ENCODE measurements around the gene ONECUT3.

Gene ONECUT3

DNA sequence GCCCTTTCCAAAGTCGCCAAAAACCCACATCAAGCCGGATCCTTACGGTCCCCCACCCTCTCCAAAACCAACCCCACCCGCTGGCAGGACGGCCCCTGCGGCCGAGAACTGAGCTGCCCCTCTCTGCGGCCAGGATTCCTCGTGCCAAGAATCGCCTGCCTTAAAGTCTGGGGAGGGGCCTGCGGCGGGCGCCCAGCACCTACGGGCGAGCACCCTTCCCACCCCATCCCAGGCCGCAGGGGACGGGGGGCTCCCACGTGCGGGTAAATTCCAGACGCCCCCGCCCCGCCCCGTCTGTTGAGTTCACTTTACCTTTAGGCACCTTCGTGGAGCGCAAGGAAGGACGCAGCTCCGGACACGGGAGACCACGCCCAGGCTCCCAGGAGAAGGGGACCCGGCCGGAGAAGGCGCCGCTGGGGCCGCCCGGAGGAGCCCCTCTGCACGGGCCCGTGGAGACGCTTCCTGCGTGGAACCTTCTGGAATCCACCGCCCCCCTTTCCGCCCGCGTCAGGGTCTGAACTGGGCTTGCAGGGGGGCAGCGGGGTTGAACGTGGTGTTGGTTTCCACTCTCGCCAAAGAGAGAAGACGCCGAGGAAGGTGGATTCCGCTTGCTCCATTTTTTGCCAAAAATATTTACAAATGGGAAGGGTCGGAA is 22.8 kb downstream of the ONECUT3 start:
- TF ChIP-seq, protein P1, sequence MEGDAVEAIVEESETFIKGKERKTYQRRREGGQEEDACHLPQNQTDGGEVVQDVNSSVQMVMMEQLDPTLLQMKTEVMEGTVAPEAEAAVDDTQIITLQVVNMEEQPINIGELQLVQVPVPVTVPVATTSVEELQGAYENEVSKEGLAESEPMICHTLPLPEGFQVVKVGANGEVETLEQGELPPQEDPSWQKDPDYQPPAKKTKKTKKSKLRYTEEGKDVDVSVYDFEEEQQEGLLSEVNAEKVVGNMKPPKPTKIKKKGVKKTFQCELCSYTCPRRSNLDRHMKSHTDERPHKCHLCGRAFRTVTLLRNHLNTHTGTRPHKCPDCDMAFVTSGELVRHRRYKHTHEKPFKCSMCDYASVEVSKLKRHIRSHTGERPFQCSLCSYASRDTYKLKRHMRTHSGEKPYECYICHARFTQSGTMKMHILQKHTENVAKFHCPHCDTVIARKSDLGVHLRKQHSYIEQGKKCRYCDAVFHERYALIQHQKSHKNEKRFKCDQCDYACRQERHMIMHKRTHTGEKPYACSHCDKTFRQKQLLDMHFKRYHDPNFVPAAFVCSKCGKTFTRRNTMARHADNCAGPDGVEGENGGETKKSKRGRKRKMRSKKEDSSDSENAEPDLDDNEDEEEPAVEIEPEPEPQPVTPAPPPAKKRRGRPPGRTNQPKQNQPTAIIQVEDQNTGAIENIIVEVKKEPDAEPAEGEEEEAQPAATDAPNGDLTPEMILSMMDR (conservative IDR thresholded peaks at IDR 0.05) = no peak
- no peak for TF ChIP-seq ZFX (IDR thresholded peaks at IDR 0.05)
- no peak overlapping the region for H3K27ac ChIP-seq

DNA sequence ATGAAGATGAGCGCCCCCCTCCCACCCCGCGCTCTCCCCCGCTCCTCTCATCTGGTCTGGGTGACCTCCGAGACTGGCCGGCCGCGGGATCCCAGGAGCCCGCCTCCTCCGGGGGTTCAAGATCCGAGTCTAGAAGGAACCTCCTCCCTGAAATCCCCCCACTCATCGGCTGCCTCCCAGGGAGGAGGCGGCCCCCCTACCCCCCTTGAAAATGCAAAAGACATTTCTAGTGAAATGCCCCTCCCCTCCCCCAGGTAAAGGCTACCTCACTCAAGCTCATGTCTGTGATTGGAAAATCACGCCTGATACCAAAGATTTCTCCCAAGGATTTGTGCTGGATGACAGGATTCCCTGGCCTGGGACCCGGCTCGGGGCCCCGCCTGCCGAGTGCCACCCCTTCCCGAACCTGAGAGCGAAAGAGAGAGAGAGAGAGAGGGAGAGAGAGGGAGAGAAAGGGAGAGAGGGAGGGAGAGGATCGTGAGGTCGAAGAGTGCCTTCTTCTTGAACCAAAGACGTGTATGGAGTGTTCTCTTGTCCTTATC is 23.4 kb downstream of the ONECUT3 start:
- TF ChIP-seq ZFX (IDR thresholded peaks at IDR 0.05) = no peak
- TF ChIP-seq, protein P1 (conservative IDR thresholded peaks at IDR 0.05) = no peak
- no peak overlapping the region for H3K27ac ChIP-seq

DNA sequence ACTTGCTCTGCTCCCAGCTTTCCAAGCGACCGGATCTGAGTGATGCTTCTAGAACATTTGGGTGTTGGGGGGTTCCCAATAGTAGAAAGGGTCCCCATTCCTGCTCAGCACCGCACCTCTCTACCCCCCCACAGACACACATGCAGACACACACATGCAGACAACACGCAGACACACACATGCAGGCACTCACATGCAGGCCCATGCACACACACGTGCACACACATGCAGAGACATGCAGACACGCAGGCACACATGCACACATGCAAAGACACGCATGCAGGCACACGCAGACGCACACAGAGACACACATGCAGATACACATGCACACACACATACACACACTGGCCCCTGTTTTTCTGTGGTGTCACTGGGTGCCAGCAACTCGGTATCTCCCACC is 23.8 kb downstream of the ONECUT3 start:
- TF ChIP-seq, protein P1 (conservative IDR thresholded peaks at IDR 0.05) = no peak
- no peak for TF ChIP-seq ZFX (IDR thresholded peaks at IDR 0.05)
- no peak overlapping the region for H3K27ac ChIP-seq

DNA sequence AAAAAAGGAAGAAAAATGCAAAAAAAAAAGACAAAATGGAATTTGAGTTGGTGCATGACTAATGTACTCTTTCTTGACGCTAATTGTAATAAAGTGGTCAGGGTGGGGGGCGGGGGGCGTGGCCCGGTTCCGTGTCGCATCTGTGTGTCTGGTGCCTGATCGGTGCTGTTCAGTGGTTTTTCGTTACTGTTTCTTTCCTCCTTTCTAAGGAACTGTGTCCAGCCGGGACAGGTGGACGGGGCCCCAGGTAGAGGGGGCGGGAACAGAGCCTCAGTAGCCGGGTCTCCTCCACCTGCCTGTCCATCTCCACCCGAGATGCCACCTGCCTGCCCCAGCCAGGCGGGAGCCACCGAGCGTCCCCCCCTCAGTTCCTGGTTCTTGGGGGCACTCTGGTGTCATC is 26.3 kb downstream of the ONECUT3 start:
- TF ChIP-seq ZFX (IDR thresholded peaks at IDR 0.05) = no peak
- TF ChIP-seq, protein P1 (conservative IDR thresholded peaks at IDR 0.05) = no peak
- H3K27ac ChIP-seq = no peak overlapping the region

DNA sequence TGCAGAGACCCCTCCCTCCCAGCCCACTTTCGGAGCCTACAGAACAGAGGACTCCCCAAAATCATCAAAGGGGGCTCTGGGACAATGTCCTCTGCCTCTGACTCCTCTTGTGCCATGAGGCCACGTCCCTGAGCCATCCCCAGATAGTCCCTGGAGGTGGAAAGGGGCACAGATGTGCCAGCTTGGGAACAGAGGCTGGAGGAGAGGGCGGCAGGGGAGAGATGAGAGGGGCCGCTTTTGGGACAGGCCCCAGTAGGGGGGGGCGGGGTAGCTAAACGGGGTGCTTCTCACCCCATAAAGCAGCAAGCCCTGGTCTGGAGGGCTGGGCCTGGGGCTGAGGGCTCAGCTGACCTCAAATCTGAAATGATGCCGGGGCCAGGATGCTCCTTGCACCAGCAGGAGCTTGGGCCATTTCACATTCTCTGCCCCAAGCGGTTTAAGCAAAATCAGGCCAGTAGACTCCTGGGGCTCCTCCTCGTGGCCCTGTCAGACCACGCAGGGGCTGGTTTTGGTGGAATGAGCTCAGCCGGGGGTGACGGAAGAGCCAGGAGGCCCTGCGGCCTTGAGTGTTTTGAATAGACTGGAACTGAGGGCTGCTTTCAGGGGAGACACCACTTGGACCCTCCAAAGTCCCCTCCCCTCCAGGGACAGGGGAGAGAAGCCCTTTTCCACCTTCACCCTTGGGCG is 27.1 kb downstream of the ONECUT3 start:
- H3K27ac ChIP-seq = no peak overlapping the region
- TF ChIP-seq, protein P1 (conservative IDR thresholded peaks at IDR 0.05) = no peak
- no peak for TF ChIP-seq ZFX (IDR thresholded peaks at IDR 0.05)

DNA sequence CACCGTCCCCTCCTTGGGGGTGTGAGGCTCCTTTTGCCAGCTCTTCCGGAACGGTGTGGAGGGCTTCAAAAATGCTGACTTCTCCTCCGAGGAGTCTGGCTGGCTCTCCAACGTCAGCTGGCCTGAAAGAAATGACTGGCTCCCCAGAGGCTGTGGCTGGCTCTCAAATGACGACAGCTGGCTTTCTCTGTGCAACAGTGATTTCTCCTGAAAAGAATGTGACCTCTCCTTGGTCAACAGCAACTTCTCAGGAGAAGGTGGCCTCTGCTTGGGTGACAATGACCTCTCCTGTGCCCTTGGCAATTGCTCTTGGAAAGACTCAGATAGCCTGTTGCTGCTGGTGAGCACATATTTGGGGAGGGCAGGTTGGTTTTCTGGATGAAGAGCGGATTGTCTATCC is 29.2 kb downstream of the ONECUT3 start:
- TF ChIP-seq, protein P1 (conservative IDR thresholded peaks at IDR 0.05) = no peak
- TF ChIP-seq ZFX (IDR thresholded peaks at IDR 0.05) = no peak
- H3K27ac ChIP-seq = no peak overlapping the region

DNA sequence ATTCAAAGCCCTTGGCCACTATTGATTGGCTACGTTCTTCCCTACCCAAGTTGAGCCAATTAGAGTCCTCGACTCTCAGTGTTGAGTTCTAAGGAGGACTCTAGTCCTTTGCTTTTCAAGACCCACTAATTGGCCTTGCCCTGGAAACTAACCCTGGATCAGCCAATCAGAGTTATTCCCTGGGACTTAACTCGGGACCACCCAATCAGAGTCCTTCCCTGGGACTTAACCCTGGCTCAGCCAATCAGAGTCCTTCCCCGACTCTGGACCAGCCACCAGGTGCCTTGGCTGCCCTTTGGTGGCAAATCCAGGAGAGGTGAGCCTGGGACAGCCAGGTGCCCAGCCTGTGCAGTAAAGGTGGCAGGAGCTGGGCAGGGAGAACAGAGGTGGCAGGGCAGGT is 30.0 kb downstream of the ONECUT3 start:
- H3K27ac ChIP-seq = no peak overlapping the region
- no peak for TF ChIP-seq ZFX (IDR thresholded peaks at IDR 0.05)
